ENCODE measurements around the gene HSPB9.

GRCh38 chr17:42166196-42166763 lies 43.7 kb downstream of the HSPB9 start:
- TF ChIP-seq CTCF (conservative IDR thresholded peaks at IDR 0.05 in 1 of 2, IDR thresholded peaks at IDR 0.05 in 1 of 2; ENCODE audit: extremely low read depth in 1 of 2, insufficient read depth in 1 of 2, low read depth in 1 of 2, low read length in 2 of 2): no peak
- TF ChIP-seq EZH2 (IDR thresholded peaks at IDR 0.05; ENCODE audit: borderline replicate concordance, low read length): no peak

All from mammary epithelial cell (primary cell).